NCI-H187 (cell line): Measurements from ENCODE around the gene RPS6KA2.
"Not testable (repeated sequence)": the region's sequence is repeated elsewhere in the genome, so short reads cannot be mapped to it uniquely, and the experiment has no call there.

ENCODE experiments used
- DNase-seq, 2 experiments: peaks; one replicate each; lab custom pipeline; 2025; lab: John Stamatoyannopoulos, UW

RPS6KA2 gene

GRCh38 chr6:166553563-166554271 is 73.3 kb downstream of the RPS6KA2 start:
- DNase-seq, result no peak

GRCh38 chr6:166552600-166552999 is 74.5 kb downstream of the RPS6KA2 start:
- DNase-seq, result no peak

GRCh38 chr6:166551754-166552495 is 75.1 kb downstream of the RPS6KA2 start:
- DNase-seq, result no peak

- DNase-seq, result no peak
These were observed 80.4 kb downstream of the RPS6KA2 start for GRCh38 chr6:166546653-166547052.

- DNase-seq, result no peak
These were observed 81.7 kb downstream of the RPS6KA2 start for GRCh38 chr6:166545156-166546034.

GRCh38 chr6:166544296-166544605 is 82.8 kb downstream of the RPS6KA2 start:
- no peak for DNase-seq

GRCh38 chr6:166543603-166544295 is 83.3 kb downstream of the RPS6KA2 start:
- DNase-seq, result no peak

GRCh38 chr6:166542580-166542912 is 84.5 kb downstream of the RPS6KA2 start:
- no peak for DNase-seq

GRCh38 chr6:166541876-166542579 is 85.0 kb downstream of the RPS6KA2 start:
- no peak for DNase-seq

GRCh38 chr6:166541366-166541765 is 85.7 kb downstream of the RPS6KA2 start:
- no peak for DNase-seq

GRCh38 chr6:166540631-166541331 is 86.3 kb downstream of the RPS6KA2 start:
- DNase-seq, result no peak

GRCh38 chr6:166539543-166539942 is 87.5 kb downstream of the RPS6KA2 start:
- DNase-seq, result no peak

GRCh38 chr6:166539011-166539385 is 88.1 kb downstream of the RPS6KA2 start:
- not testable (repeated sequence) for DNase-seq

- no peak for DNase-seq
These were observed 88.6 kb downstream of the RPS6KA2 start for GRCh38 chr6:166538297-166539010.

GRCh38 chr6:166534658-166535406 is 92.2 kb downstream of the RPS6KA2 start:
- DNase-seq, result no peak

GRCh38 chr6:166533205-166533824 is 93.7 kb downstream of the RPS6KA2 start:
- DNase-seq, result no peak

GRCh38 chr6:166532302-166532701 is 94.7 kb downstream of the RPS6KA2 start:
- no peak for DNase-seq

GRCh38 chr6:166530211-166531095 is 96.6 kb downstream of the RPS6KA2 start:
- DNase-seq, result no peak
